Measurements from ENCODE around the gene EARS2. TPM values are rescaled to one million over a fixed set of nuclear protein-coding genes. Genes with fewer than 3 reads are reported as not detected.
A peak's percentile ranks its signal among the peaks of the same experiment; 100 is the strongest.

Gene EARS2
- total RNA-seq, 2 donors from 2014 or later, result 18.2 to 83.1 TPM

DNA sequence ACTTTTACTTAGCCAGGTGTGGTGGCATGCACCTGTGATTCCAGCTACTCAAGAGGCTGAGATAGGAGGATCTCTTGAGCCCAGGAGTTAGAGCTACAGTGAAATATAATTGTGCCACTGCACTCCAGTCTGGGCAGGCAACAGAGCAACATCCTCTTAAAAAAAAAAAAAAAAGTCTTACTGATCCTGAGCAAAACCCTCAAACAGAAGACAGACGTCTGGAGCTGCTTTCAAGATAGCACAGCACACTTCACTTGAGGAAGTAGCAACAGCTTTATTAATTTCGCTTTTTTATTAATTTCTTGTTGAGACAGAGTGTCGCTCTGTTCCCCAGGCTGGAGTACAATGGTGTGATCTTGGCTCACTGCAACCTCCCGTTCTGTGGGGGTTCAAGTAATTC is 36.6 kb downstream of the EARS2 start:
- intact Hi-C loops (cut with DNase I), result no loop called here
- Histone ChIP-seq H3K9me3 (no peaks in the 10 kb centered on the region), H3K27me3 (no peaks in the 10 kb centered on the region), H3K4me3 (no peak overlapping the region), H3K27ac (peak overlapping the region in 1 of 4 donors; percentile 67), H3K36me3 (replicated peaks in 1 of 2; ENCODE audit: insufficient read depth in 1 of 2, low read depth in 2 of 2) (peaks cover 0 to 7% of the 10 kb centered on the region in 2 donors), H3K4me1 (no peaks in the 10 kb centered on the region)
- DNase-seq, result no peak
- ATAC-seq, result no peak
- WGBS, 2 donors, result 72 to 92% methylated on average over 4 of the region's 4 CpGs
- no peak for TF ChIP-seq POLR2A (IDR thresholded peaks at IDR 0.05)
- TF ChIP-seq, protein P1, sequence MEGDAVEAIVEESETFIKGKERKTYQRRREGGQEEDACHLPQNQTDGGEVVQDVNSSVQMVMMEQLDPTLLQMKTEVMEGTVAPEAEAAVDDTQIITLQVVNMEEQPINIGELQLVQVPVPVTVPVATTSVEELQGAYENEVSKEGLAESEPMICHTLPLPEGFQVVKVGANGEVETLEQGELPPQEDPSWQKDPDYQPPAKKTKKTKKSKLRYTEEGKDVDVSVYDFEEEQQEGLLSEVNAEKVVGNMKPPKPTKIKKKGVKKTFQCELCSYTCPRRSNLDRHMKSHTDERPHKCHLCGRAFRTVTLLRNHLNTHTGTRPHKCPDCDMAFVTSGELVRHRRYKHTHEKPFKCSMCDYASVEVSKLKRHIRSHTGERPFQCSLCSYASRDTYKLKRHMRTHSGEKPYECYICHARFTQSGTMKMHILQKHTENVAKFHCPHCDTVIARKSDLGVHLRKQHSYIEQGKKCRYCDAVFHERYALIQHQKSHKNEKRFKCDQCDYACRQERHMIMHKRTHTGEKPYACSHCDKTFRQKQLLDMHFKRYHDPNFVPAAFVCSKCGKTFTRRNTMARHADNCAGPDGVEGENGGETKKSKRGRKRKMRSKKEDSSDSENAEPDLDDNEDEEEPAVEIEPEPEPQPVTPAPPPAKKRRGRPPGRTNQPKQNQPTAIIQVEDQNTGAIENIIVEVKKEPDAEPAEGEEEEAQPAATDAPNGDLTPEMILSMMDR (IDR thresholded peaks at IDR 0.05), result no peak

DNA sequence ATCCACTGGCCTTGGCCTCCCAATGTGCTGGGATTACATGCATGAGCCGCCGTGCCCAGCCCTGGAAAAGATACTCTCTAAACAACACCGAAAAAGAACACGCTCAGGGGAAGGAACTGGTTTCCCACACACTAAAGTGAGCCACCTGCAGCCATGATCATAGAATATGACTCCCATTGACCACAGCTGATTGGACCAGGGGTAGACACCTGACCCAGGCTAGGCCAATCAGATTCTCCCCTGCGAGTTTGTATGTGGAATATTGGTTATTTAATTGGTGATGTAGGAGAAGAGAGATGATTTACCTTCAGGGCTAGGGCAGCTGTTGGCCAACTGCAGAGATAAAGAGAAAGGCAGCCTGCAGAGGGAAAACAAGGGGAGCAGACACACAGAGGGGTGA is 37.9 kb downstream of the EARS2 start:
- DNase-seq, result no peak
- Histone ChIP-seq H3K4me1 (no peaks in the 10 kb centered on the region), H3K36me3 (replicated peaks in 1 of 2; ENCODE audit: insufficient read depth in 1 of 2, low read depth in 2 of 2) (peaks cover 0 to 2% of the 10 kb centered on the region in 2 donors), H3K4me3 (no peak overlapping the region), H3K9me3 (no peaks in the 10 kb centered on the region), H3K27me3 (no peaks in the 10 kb centered on the region), H3K27ac (no peak overlapping the region)
- intact Hi-C loops (cut with DNase I), result no loop called here
- ATAC-seq, result no peak
- 90 to 98% methylated on average over 5 of the region's 5 CpGs for WGBS, 2 donors
- no peak for TF ChIP-seq POLR2A (IDR thresholded peaks at IDR 0.05)
- TF ChIP-seq, protein P1 (IDR thresholded peaks at IDR 0.05), result no peak

DNA sequence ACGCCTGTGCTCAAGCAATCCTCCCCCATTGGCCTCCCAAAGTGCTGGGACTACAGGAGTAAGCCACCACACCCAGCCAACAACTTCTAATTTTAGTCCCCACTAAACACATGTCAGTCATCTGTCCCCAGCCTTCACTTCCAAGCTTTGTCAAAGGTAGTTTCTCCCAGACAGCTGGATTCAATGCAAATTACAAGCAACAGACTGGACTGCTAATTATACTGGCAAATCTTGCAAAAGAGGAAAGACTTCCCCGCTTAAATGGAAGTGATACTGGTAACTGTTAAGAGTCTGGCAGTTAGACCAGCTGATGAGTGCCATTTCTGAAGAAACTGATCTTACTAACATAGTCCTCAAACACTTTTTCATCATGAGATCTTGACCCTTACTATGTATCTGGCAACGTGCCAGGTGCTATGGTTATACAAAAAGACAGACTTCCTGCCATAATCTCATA is 38.7 kb downstream of the EARS2 start:
- no peak for TF ChIP-seq POLR2A (IDR thresholded peaks at IDR 0.05)
- TF ChIP-seq, protein P1 (IDR thresholded peaks at IDR 0.05), result no peak
- no peaks in the 10 kb centered on the region for H3K4me1 ChIP-seq
- no peaks in the 10 kb centered on the region for H3K9me3 ChIP-seq
- no peak for DNase-seq
- no peak overlapping the region for H3K4me3 ChIP-seq
- no peak for ATAC-seq
- 57 to 58% methylated on average over 3 of the region's 3 CpGs for WGBS, 2 donors
- H3K27ac ChIP-seq, result no peak overlapping the region
- intact Hi-C loops (cut with DNase I), result no loop called here
- no peaks in the 10 kb centered on the region for H3K27me3 ChIP-seq
- no peaks in the 10 kb centered on the region for H3K36me3 ChIP-seq (replicated peaks in 1 of 2; ENCODE audit: insufficient read depth in 1 of 2, low read depth in 2 of 2)

DNA sequence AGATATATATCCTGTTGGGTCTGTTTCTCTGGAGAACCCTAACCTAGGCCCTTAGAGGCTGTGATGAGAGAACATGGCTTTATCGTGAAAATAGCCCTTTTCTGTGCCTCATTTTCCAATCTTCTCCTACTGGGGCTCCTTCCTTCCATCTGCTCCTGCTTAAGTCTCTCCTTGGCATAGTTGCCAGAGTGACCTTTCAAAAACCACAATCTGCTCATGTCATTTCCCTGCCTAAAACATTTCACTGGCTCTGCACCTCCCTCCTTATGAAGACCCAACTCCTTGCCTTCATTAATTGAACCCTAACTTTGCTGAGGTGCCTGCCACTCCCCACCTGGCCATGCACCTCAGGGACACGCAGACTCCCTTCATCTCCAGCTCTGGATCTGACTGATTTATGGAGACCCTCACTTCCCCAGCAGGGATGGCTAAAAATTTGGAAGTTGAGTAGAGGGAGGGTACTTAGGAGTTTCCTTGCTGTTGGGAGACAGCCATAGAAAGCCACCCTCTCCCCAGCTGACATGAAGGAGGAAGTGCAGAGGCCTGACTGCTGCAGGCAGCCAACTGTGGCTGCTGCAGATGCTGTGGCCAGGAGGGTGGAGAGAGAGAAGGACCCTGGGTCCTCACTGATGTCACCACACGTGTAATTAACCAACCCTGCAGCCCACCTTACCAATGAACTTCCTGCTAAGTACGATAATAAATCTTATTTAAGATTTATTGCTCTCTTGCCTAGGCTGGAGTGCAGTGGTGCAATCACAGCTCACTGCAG is 40.6 kb downstream of the EARS2 start:
- H3K27ac ChIP-seq, result no peak overlapping the region
- 77 to 95% methylated on average over 4 of the region's 4 CpGs for WGBS, 2 donors
- no peaks in the 10 kb centered on the region for H3K9me3 ChIP-seq
- H3K4me1 ChIP-seq, result no peaks in the 10 kb centered on the region
- intact Hi-C loops (cut with DNase I), result no loop called here
- DNase-seq (no peak), ATAC-seq (no peak)
- H3K27me3 ChIP-seq, result no peaks in the 10 kb centered on the region
- H3K4me3 ChIP-seq, result no peak overlapping the region
- TF ChIP-seq, protein P1 (IDR thresholded peaks at IDR 0.05), result no peak
- TF ChIP-seq POLR2A (IDR thresholded peaks at IDR 0.05), result no peak
- no peaks in the 10 kb centered on the region for H3K36me3 ChIP-seq (replicated peaks in 1 of 2; ENCODE audit: insufficient read depth in 1 of 2, low read depth in 2 of 2)

DNA sequence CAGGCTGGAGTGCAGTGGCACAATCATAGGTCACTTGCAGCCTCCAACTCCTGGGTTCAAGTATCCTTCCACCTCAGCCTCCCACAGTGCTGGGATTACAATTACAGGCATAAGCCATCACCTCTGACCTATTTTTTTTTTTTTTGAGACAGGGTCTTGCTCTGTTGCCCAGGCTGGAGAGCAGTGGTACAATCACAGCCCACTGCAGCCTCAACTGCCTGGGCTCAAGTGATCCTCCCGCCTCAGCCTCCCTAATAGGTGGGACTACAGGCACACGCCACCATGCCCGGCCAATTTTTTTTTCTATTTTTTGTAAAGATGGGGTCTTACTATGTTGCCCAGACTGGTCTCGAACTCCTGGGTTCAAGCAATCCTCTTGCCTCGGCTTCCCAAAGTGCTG is 41.3 kb downstream of the EARS2 start:
- ATAC-seq (no peak), DNase-seq (no peak)
- Histone ChIP-seq H3K27me3 (no peaks in the 10 kb centered on the region), H3K4me1 (peaks cover 6% of the 10 kb centered on the region), H3K9me3 (no peaks in the 10 kb centered on the region), H3K4me3 (no peak overlapping the region), H3K36me3 (replicated peaks in 1 of 2; ENCODE audit: insufficient read depth in 1 of 2, low read depth in 2 of 2) (no peaks in the 10 kb centered on the region), H3K27ac (no peak overlapping the region)
- WGBS, 2 donors, result 96 to 97% methylated on average over 5 of the region's 5 CpGs
- no peak for TF ChIP-seq POLR2A (IDR thresholded peaks at IDR 0.05)
- TF ChIP-seq, protein P1 (IDR thresholded peaks at IDR 0.05), result no peak
- intact Hi-C loops (cut with DNase I), result no loop called here
